HCT116 (cell line): ENCODE measurements around the gene RBM20. TPM values are rescaled to one million over a fixed set of nuclear protein-coding genes. Genes with fewer than 3 reads are reported as not detected.

ENCODE experiments used
- ATAC-seq: fragments of 200-7000 bp; cut with Tn5 transposase; 2 replicates; pipeline ENCODE4 v1.9.1; 2020; ENCODE audit warnings: mild to moderate bottlenecking, moderate library complexity
- BruUV-seq: library from RNA; stranded (reverse); fragments of 400-500 nt; replicated peaks from 2 replicates; lab custom pipeline; 2021; lab: Mats Ljungman, UMichigan
- CTCF ChIA-PET: fragments of 300-600 bp; sonication (Branson Sonifier 250); formaldehyde crosslinking; loops from one replicate; lab custom pipeline; 2021; ENCODE audit warnings: antibody characterized with exemption; lab: Charles Lee
- POLR2A ChIA-PET: fragments of 300-600, 350-600 bp; sonication (Branson Sonifier 250); formaldehyde crosslinking; loops from one replicate; lab custom pipeline; 2021; ENCODE audit warnings: antibody characterized with exemption; lab: Charles Lee
- RAD21 ChIA-PET, 2 experiments: fragments of 300-600 bp; sonication (Branson Sonifier 250); formaldehyde crosslinking; loops; one replicate each; lab custom pipeline; 2023; ENCODE audit warnings: low total read pairs in 2 of 2; ENCODE audit not compliant: uncharacterized antibody in 2 of 2, unreplicated experiment in 2 of 2, low non-redundant PET in 1 of 2; lab: Charles Lee
- DNase-seq: peaks from one replicate; pipeline ENCODE4 v3.0.0-alpha.2; 2010; ENCODE audit warnings: low read depth, low spot score
- H2AFZ ChIP-seq: fragments of 200-600 bp; shearing (Covaris generic), sonication (generic); 2 replicates; pipeline ENCODE4 v1.6.1; 2017; ENCODE audit warnings: low read depth, mixed run types, mixed read lengths, antibody characterized with exemption, low read length; ENCODE audit not compliant: poor library complexity, severe bottlenecking
- H3K27ac ChIP-seq: 2 replicates; pipeline ENCODE4 v1.5.1; 2012; ENCODE audit warnings: low read depth, low read length
- H3K27me3 ChIP-seq: fragments of 200-600 bp; sonication (generic); 2 replicates; pipeline ENCODE4 v1.6.1; 2016; ENCODE audit warnings: mixed run types, low read length, mixed read lengths; ENCODE audit not compliant: insufficient read depth
- H3K36me3 ChIP-seq, 2 experiments: fragments of 200-500 bp in 1 of 2; fragments of 200-600 bp in 1 of 2; sonication (Bioruptor generic) in 1 of 2; sonication (generic) in 1 of 2; 2 replicates each; pipeline versions ENCODE4 v1.5.1 to v1.6.1; 2014 to 2016; ENCODE audit warnings: low read length in 2 of 2, inconsistent platforms in 1 of 2, mixed read lengths in 1 of 2, mixed run types in 1 of 2; ENCODE audit not compliant: insufficient read depth in 2 of 2, control insufficient read depth in 1 of 2
- H3K4me1 ChIP-seq, 2 experiments: fragments of 200-600 bp in 1 of 2; sonication (generic) in 1 of 2; 2 replicates each; pipeline versions ENCODE4 v1.5.1 to v1.6.1; 2012 to 2017; ENCODE audit warnings: low read length in 2 of 2, inconsistent platforms in 1 of 2, mild to moderate bottlenecking in 1 of 2, mixed read lengths in 1 of 2, mixed run types in 1 of 2, moderate library complexity in 1 of 2; ENCODE audit not compliant: insufficient read depth in 2 of 2, control insufficient read depth in 1 of 2
- H3K4me2 ChIP-seq: fragments of 200-600 bp; sonication (generic); 2 replicates; pipeline ENCODE4 v1.6.1; 2017; ENCODE audit warnings: mixed run types, low read length, mixed read lengths
- H3K4me3 ChIP-seq, 2 experiments: fragments of 200-600 bp in 1 of 2; sonication (generic) in 1 of 2; replicated peaks in 1 of 2; 2 replicates each; pipeline ENCODE4 v1.5.1; 2011 to 2016; ENCODE audit warnings: low read length in 2 of 2, control low read depth in 1 of 2, low read depth in 1 of 2, mild to moderate bottlenecking in 1 of 2, mixed read lengths in 1 of 2, mixed run types in 1 of 2
- H3K79me2 ChIP-seq: fragments of 200-600 bp; sonication (generic); 2 replicates; pipeline ENCODE4 v1.6.1; 2017; ENCODE audit warnings: mild to moderate bottlenecking, mixed run types, low read length, moderate library complexity, mixed read lengths; ENCODE audit not compliant: insufficient read depth
- H3K9ac ChIP-seq: fragments of 200-600 bp; sonication (generic); 2 replicates; pipeline ENCODE4 v1.6.1; 2016; ENCODE audit warnings: low read length, mixed read lengths
- H3K9me2 ChIP-seq: fragments of 200-600 bp; sonication (generic), shearing (Covaris generic); 2 replicates; pipeline ENCODE4 v1.6.1; 2017; ENCODE audit warnings: mixed run types, mild to moderate bottlenecking, moderate library complexity; ENCODE audit not compliant: insufficient read depth
- H3K9me3 ChIP-seq, 2 experiments: fragments of 200-500 bp in 1 of 2; fragments of 200-600 bp in 1 of 2; sonication (Bioruptor generic) in 1 of 2; sonication (generic) in 1 of 2; 2 replicates each; pipeline ENCODE4 v1.6.1; 2014 to 2017; ENCODE audit warnings: low read length in 2 of 2, mixed read lengths in 2 of 2, inconsistent platforms in 1 of 2, low read depth in 1 of 2, mild to moderate bottlenecking in 1 of 2, mixed run types in 1 of 2, moderate library complexity in 1 of 2; ENCODE audit not compliant: control insufficient read depth in 1 of 2, insufficient read depth in 1 of 2
- H4K20me1 ChIP-seq: fragments of 200-600 bp; sonication (generic), shearing (Covaris generic); 2 replicates; pipeline ENCODE4 v1.6.1; 2017; ENCODE audit warnings: mixed run types, mild to moderate bottlenecking, moderate library complexity; ENCODE audit not compliant: insufficient read depth
- CTCF ChIP-seq, 3 experiments: fragments of 200-600 bp in 1 of 3; sonication (generic) in 1 of 3; IDR thresholded peaks in 2 of 3; conservative IDR thresholded peaks in 1 of 3; 2 replicates each; pipeline ENCODE4 v1.5.1; 2012 to 2017; ENCODE audit warnings: low read depth in 2 of 3, low read length in 2 of 3, antibody characterized with exemption in 1 of 3, borderline replicate concordance in 1 of 3, control low read depth in 1 of 3, mild to moderate bottlenecking in 1 of 3, mixed read lengths in 1 of 3, mixed run types in 1 of 3, moderate library complexity in 1 of 3; ENCODE audit not compliant: insufficient read depth in 1 of 3
- ELF1 ChIP-seq: IDR thresholded peaks from 2 replicates; pipeline ENCODE4 v1.6.1; 2012; ENCODE audit warnings: low read depth, borderline replicate concordance
- FOSL1 ChIP-seq: IDR thresholded peaks from 2 replicates; pipeline ENCODE4 v1.6.1; 2012; ENCODE audit warnings: low read depth
- JUND ChIP-seq: IDR thresholded peaks from 2 replicates; pipeline ENCODE4 v1.6.1; 2012
- SRF ChIP-seq: IDR thresholded peaks from 2 replicates; pipeline ENCODE4 v1.6.1; 2012; ENCODE audit warnings: low read depth
- ZFX ChIP-seq: fragments of 450-650 bp; IDR thresholded peaks from 2 replicates; pipeline ENCODE4 v1.6.1; 2017
- intact Hi-C: fragments of 100-400 bp; cut with micrococcal nuclease; formaldehyde crosslinking; loops from 2 replicates; pipeline ENCODE4 v1.10.0; 2022
- total RNA-seq: library from RNA; stranded (reverse); gene quantifications from one replicate; pipeline ENCODE4 v1.2.1, GENCODE V29; 2021; ENCODE audit not compliant: unreplicated experiment

RBM20 gene
- total RNA-seq, 1 experiment from 2014 or later, result 2.0 TPM

DNA sequence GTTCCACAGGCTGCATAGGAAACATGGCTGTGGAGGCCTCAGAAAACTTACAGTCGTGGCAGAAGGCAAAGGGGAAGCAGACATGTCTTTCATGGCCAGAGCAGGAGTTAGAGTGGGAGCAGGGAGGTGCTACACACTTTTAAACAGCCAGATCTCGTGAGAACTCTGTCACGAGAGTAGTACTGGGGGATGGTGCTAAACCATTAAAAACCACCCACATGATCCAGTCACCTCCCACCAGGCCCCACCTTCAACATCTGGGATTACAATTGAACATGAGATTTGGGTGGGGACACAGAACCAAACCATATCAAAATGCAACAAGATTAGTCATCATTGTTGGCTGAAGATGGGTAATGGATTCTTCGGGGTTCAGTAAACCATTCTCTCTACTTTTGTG, 162.2 kb downstream of the RBM20 start:
- Histone ChIP-seq H3K4me3 (no peak overlapping the region), H3K79me2 (no peaks in the 10 kb centered on the region), H3K27me3 (no peaks in the 10 kb centered on the region), H3K36me3 (no peaks in the 10 kb centered on the region), H3K4me1 (peaks cover 2 to 4% of the 10 kb centered on the region in 2 experiments; a peak in 1 of 4 replicates), H4K20me1 (no peaks in the 10 kb centered on the region), H3K9me2 (no peaks in the 10 kb centered on the region), H3K9me3 (no peaks in the 10 kb centered on the region), H3K27ac (no peak overlapping the region), H2AFZ (no peak overlapping the region), H3K9ac (no peak overlapping the region), H3K4me2 (no peak overlapping the region)
- intact Hi-C loops, result no loop called here
- ChIA-PET CTCF (no interaction called here), POLR2A (no interaction called here), RAD21 (no interaction called here)
- ATAC-seq (no peak), DNase-seq (no peak)
- BruUV-seq, result no TSS peak
- TF ChIP-seq FOSL1, result no peak
- no peak for TF ChIP-seq CTCF (IDR thresholded peaks at IDR 0.05 in 2 of 3, conservative IDR thresholded peaks at IDR 0.05 in 1 of 3; ENCODE audit: borderline replicate concordance in 1 of 3, insufficient read depth in 1 of 3, low read depth in 2 of 3, low read length in 2 of 3)
- no peak for TF ChIP-seq ELF1
- no peak for TF ChIP-seq SRF
- no peak for TF ChIP-seq JUND

DNA sequence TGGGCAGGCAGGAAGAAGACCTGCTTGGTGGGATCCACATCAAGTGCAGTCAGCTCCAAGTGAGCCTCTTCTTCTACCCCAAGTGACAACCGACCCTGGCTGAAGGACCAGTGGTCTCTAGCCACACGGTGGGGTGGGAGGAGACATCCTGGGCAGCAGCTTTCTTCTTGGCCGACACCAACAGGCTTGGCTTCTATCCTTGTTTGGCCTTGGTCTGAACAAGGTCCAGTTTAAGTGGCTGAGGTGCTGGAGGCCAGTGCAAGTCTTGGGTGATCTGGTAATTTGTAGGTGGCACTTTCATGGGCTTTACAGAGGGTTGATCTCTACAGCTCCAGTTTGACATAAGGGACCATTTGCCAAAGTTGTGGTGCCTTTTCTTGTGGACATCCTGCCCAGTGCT, 164.0 kb downstream of the RBM20 start:
- no peak overlapping the region for H2AFZ ChIP-seq
- DNase-seq (no peak), ATAC-seq (no peak)
- ChIA-PET CTCF (no interaction called here), POLR2A (no interaction called here), RAD21 (no interaction called here)
- intact Hi-C loops, result no loop called here
- no peak overlapping the region for H3K27ac ChIP-seq
- H4K20me1 ChIP-seq, result no peaks in the 10 kb centered on the region
- H3K27me3 ChIP-seq, result no peaks in the 10 kb centered on the region
- H3K4me1 ChIP-seq, result no peaks in the 10 kb centered on the region
- H3K79me2 ChIP-seq, result no peaks in the 10 kb centered on the region
- no TSS peak for BruUV-seq
- H3K36me3 ChIP-seq, result no peaks in the 10 kb centered on the region
- H3K9me3 ChIP-seq, result no peaks in the 10 kb centered on the region
- H3K4me3 ChIP-seq, result no peak overlapping the region
- H3K4me2 ChIP-seq, result no peak overlapping the region
- no peak for TF ChIP-seq ZFX
- no peaks in the 10 kb centered on the region for H3K9me2 ChIP-seq
- H3K9ac ChIP-seq, result no peak overlapping the region
